K562 (cell line): Measurements from ENCODE around the gene ETHE1. TPM values are rescaled to one million over a fixed set of nuclear protein-coding genes. Genes with fewer than 3 reads are reported as not detected.

Experiments used
- ATAC-seq: fragments of 200-7000 bp; cut with Tn5 transposase; 3 replicates; pipeline ENCODE4 v1.9.1; 2020; ENCODE audit warnings: moderate library complexity
- BruUV-seq: library from RNA; stranded (reverse); fragments of 400-500 nt; replicated peaks from 2 replicates; lab custom pipeline; 2021; lab: Mats Ljungman, UMichigan
- CTCF ChIA-PET: fragments of 300-600 bp; formaldehyde crosslinking; extraction: SDS; loops from one replicate; lab custom pipeline; 2021; ENCODE audit warnings: low intra/inter-chr PET ratio; lab: Yijun Ruan, JAX
- POLR2A ChIA-PET: fragments of 300-600, 350-650 bp; sonication (Branson Sonifier 250); formaldehyde crosslinking; extraction: SDS; loops from one replicate; lab custom pipeline; 2021; ENCODE audit warnings: antibody characterized with exemption, inconsistent platforms; lab: Yijun Ruan, JAX
- DNase-seq, 4 experiments: peaks; one replicate each; pipeline versions ENCODE4 v3.0.0 to v3.0.0-alpha.2; 2011 to 2018; ENCODE audit warnings: low spot score in 3 of 4, mixed read lengths in 3 of 4; ENCODE audit errors: extremely low read depth in 1 of 4
- FAIRE-seq: peaks from 2 replicates; lab custom pipeline; 2011; peaks lifted over from hg19 to GRCh38; lab: Jason Lieb, UNC
- H2AFZ ChIP-seq: 2 replicates; pipeline ENCODE4 v1.6.0; 2011; ENCODE audit warnings: low read depth, low read length, control low read depth, inconsistent platforms
- H3K27ac ChIP-seq: fragments of 200-600 bp; 3 replicates; pipeline ENCODE4 v1.8.0; 2011; ENCODE audit warnings: low read depth, mild to moderate bottlenecking, control low read depth, inconsistent platforms, low read length, moderate library complexity, mixed read lengths; ENCODE audit errors: extremely low read depth
- H3K27me3 ChIP-seq, 2 experiments: fragments of 300-600 bp in 1 of 2; 2 replicates in 1 of 2; 3 replicates in 1 of 2; pipeline versions ENCODE4 v1.6.0 to v1.8.0; 2011; ENCODE audit warnings: inconsistent platforms in 2 of 2, low read length in 2 of 2, mild to moderate bottlenecking in 1 of 2, mixed read lengths in 1 of 2, moderate library complexity in 1 of 2; ENCODE audit not compliant: control insufficient read depth in 2 of 2, insufficient read depth in 2 of 2
- H3K36me3 ChIP-seq: fragments of 300-600 bp; 3 replicates; pipeline ENCODE4 v1.8.0; 2011; ENCODE audit warnings: mild to moderate bottlenecking, low read length, inconsistent platforms; ENCODE audit not compliant: control insufficient read depth, insufficient read depth
- H3K4me1 ChIP-seq, 2 experiments: fragments of 200-600 bp in 1 of 2; replicated peaks in 1 of 2; 2 replicates in 1 of 2; 3 replicates in 1 of 2; pipeline versions ENCODE4 v1.5.1 to v1.8.0; 2011; ENCODE audit warnings: inconsistent platforms in 2 of 2, low read length in 2 of 2, mild to moderate bottlenecking in 1 of 2, mixed read lengths in 1 of 2, moderate library complexity in 1 of 2; ENCODE audit not compliant: control insufficient read depth in 2 of 2, insufficient read depth in 2 of 2
- H3K4me2 ChIP-seq: 2 replicates; pipeline ENCODE4 v1.6.1; 2011; ENCODE audit warnings: low read length, control low read depth, inconsistent platforms, mixed read lengths; ENCODE audit not compliant: insufficient read depth
- H3K4me3 ChIP-seq: fragments of 200-600 bp; sonication (generic), shearing (Covaris generic); 2 replicates; pipeline ENCODE4 v1.5.1; 2016; ENCODE audit warnings: control low read depth, inconsistent platforms
- H3K79me2 ChIP-seq: fragments of 200-600 bp; 3 replicates; pipeline ENCODE4 v1.8.0; 2011; ENCODE audit warnings: low read length, inconsistent platforms; ENCODE audit not compliant: control insufficient read depth, insufficient read depth
- H3K9ac ChIP-seq, 2 experiments: 2 replicates each; pipeline versions ENCODE4 v1.6.0 to v1.6.1; 2011; ENCODE audit warnings: low read depth in 2 of 2, low read length in 2 of 2, control low read depth in 1 of 2, inconsistent platforms in 1 of 2, mild to moderate bottlenecking in 1 of 2, mixed read lengths in 1 of 2; ENCODE audit not compliant: insufficient read depth in 1 of 2
- H3K9me1 ChIP-seq: one replicate; pipeline ENCODE4 v1.6.0; 2011; ENCODE audit warnings: inconsistent platforms, mild to moderate bottlenecking, low read length, moderate library complexity; ENCODE audit not compliant: control insufficient read depth, insufficient read depth
- H3K9me3 ChIP-seq: replicated peaks from 2 replicates; pipeline ENCODE4 v1.5.1; 2011; ENCODE audit warnings: low read depth, low read length, inconsistent platforms; ENCODE audit not compliant: control insufficient read depth, insufficient read depth
- H4K20me1 ChIP-seq: replicated peaks from 2 replicates; pipeline ENCODE4 v1.6.1; 2011; ENCODE audit warnings: low read length, inconsistent platforms, mixed read lengths; ENCODE audit not compliant: control insufficient read depth, insufficient read depth
- ARID1B ChIP-seq: fragments of 450-650 bp; IDR thresholded peaks from 2 replicates; pipeline ENCODE4 v1.6.1; 2016; ENCODE audit warnings: antibody characterized with exemption, mild to moderate bottlenecking, inconsistent platforms
- BMI1 ChIP-seq: fragments of 150-350 bp; IDR thresholded peaks from 2 replicates; pipeline ENCODE4 v1.6.1; 2014; ENCODE audit warnings: low read length
- CBX3 ChIP-seq, 2 experiments: IDR thresholded peaks; 1 replicate in 1 of 2; 2 replicates in 1 of 2; pipeline ENCODE4 v1.6.1; 2012; ENCODE audit warnings: inconsistent platforms in 2 of 2, low read length in 2 of 2, borderline replicate concordance in 1 of 2, control low read depth in 1 of 2
- CHD1 ChIP-seq: fragments of 200-600 bp; sonication (generic); IDR thresholded peaks from one replicate; pipeline ENCODE4 v1.6.1; 2012; ENCODE audit warnings: mild to moderate bottlenecking, moderate library complexity, low read length, inconsistent platforms
- CSDE1 ChIP-seq, 2 experiments: fragments of 450-650 bp; IDR thresholded peaks; 2 replicates each; pipeline ENCODE4 v1.6.1; 2016; ENCODE audit warnings: mild to moderate bottlenecking in 1 of 2
- GTF2E2 ChIP-seq: fragments of 200-800 bp; sonication (Bioruptor generic); IDR thresholded peaks from 2 replicates; pipeline ENCODE4 v1.6.1; 2016; ENCODE audit warnings: missing genetic modification characterization, missing compliant biosample characterization
- KAT2B ChIP-seq: IDR thresholded peaks from one replicate; pipeline ENCODE4 v1.6.1; 2012; ENCODE audit warnings: low read depth, mild to moderate bottlenecking, control low read depth, inconsistent platforms, low read length, moderate library complexity
- KLF6 ChIP-seq: fragments of 250-450 bp; sonication (Bioruptor Pico); IDR thresholded peaks from 2 replicates; pipeline ENCODE4 v1.4.0; 2020; ENCODE audit warnings: mild to moderate bottlenecking, moderate library complexity, borderline replicate concordance
- MYBL2 ChIP-seq, 2 experiments: fragments of 450-650 bp in 1 of 2; sonication (generic) in 1 of 2; formaldehyde crosslinking in 1 of 2; IDR thresholded peaks; 2 replicates each; pipeline versions ENCODE4 v1.6.1 to v1.8.1; 2017 to 2022; ENCODE audit warnings: borderline replicate concordance in 1 of 2, inconsistent platforms in 1 of 2, low read depth in 1 of 2, mild to moderate bottlenecking in 1 of 2, missing genetic modification reagents in 1 of 2, moderate library complexity in 1 of 2
- NCOR1 ChIP-seq: fragments of 450-650 bp; IDR thresholded peaks from 2 replicates; pipeline ENCODE4 v1.6.1; 2016; ENCODE audit warnings: mild to moderate bottlenecking, moderate library complexity
- NFXL1 ChIP-seq: fragments of 450-650 bp; formaldehyde crosslinking; IDR thresholded peaks from 2 replicates; pipeline ENCODE4 v1.4.0; 2021; ENCODE audit warnings: mild to moderate bottlenecking
- PML ChIP-seq: IDR thresholded peaks from 2 replicates; pipeline ENCODE4 v1.6.1; 2012; ENCODE audit warnings: low read length, inconsistent platforms
- TCF7L2 ChIP-seq: fragments of 150-350 bp; IDR thresholded peaks from 2 replicates; pipeline ENCODE4 v1.6.1; 2016; ENCODE audit warnings: low read depth, mild to moderate bottlenecking, low read length, moderate library complexity
- YBX1 ChIP-seq: fragments of 450-650 bp; IDR thresholded peaks from 2 replicates; pipeline ENCODE4 v1.7.1; 2016; ENCODE audit warnings: mild to moderate bottlenecking
- ZHX1 ChIP-seq: fragments of 150-350 bp; conservative IDR thresholded peaks from 2 replicates; pipeline ENCODE4 v1.6.1; 2014; ENCODE audit warnings: low read length
- WGBS: fragments of 100-300 bp; shearing (Covaris generic); methylation state at CpG from one replicate; pipeline ENCODE4 v1.1.6; 2016; ENCODE audit warnings: low coverage, mixed read lengths; ENCODE audit not compliant: insufficient coverage; ENCODE audit errors: missing lambda C conversion rate; 5-methylcytosine and 5-hydroxymethylcytosine counted together
- in situ Hi-C: fragments of 300-500 bp; cut with MboI; formaldehyde crosslinking; loops from 4 replicates; pipeline ENCODE4 v1.15.0; 2018; ENCODE audit warnings: inconsistent platforms, mixed read lengths
- intact Hi-C: fragments of 100-400 bp; cut with micrococcal nuclease; formaldehyde crosslinking; loops from 2 replicates; pipeline ENCODE4 v1.14.2; 2022
- polyA plus RNA-seq, 8 experiments: library from polyadenylated mRNA; depleted of rRNA in 4 of 8; stranded (reverse) in 5 of 8; unstranded in 3 of 8; fragments of >200 nt; fragmentation: Nextera tagmentation in 2 of 8; fragmentation: Illumina TruSeq in 1 of 8; extraction: Ambion mirVana in 2 of 8; extraction: Trizol in 1 of 8; gene quantifications; 2 replicates each; pipeline versions ENCODE4 v1.2.1 to v1.2.3, GENCODE V29; 2011 to 2014; ENCODE audit warnings: inconsistent platforms in 1 of 8, missing spikeins in 1 of 8
- total RNA-seq, 7 experiments: library from RNA; depleted of rRNA in 6 of 7; stranded (reverse); fragments of >200 nt in 6 of 7; fragmentation: Illumina TruSeq in 2 of 7; extraction: Trizol in 2 of 7; gene quantifications; 2 replicates each; pipeline versions ENCODE4 v1.2.1 to v1.2.3, GENCODE V29; 2011 to 2021; ENCODE audit warnings: low replicate concordance in 1 of 7

Gene ETHE1
- total and polyA plus RNA-seq, 9 of the 15 experiments (the other 6 are each of a cell fraction or from before 2014, with no cell fraction given), result 2.9 to 21.0 (median 10.2) TPM

GRCh38 chr19:43461303-43461702 lies 65.7 kb downstream of the ETHE1 start (continued):
- no peak for TF ChIP-seq ZHX1
- TF ChIP-seq YBX1, result no peak
- no peak for TF ChIP-seq BMI1
- no peak for TF ChIP-seq MYBL2 (IDR thresholded peaks at IDR 0.05; ENCODE audit: low read depth)
- no peak for TF ChIP-seq MYBL2 (CRISPR knock-in tag; IDR thresholded peaks at IDR 0.05; ENCODE audit: borderline replicate concordance)
- TF ChIP-seq KLF6, result no peak
- TF ChIP-seq CHD1, result no peak

DNA sequence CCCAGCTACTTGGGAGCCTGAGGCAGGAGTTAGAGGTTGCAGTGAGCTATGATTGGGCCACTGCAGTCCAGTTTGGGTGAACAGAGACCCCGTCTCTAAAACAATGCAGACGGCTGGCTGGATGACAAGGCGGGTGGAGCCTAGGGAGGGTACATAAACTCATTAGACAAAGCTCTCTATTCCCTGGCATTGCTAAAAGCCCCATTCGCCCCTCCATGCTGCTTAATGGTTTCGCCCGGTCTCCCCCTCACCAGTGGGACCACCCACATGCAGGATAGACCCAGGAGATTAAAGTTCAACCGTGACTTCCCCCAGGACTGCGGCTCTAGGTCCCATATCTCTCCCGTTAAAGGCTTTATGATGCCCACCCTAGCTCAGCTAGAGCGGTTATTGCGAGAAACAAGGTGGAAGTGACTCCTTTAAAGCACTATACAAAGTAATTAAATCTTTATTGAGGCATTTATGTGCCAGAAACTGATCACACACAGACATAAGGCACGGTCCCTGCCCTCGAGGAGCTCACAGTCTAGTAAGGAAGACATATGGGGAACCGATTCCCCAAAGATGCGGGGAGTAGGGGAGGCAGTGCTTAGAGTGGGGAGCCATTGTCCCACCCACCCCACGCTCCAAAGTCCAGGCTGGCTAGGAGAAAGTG lies 66.5 kb downstream of the ETHE1 start:
- no peak for DNase-seq
- H3K27me3 ChIP-seq, result peaks cover 17 to 18% of the 10 kb centered on the region in 2 experiments; a peak in 4 of 5 replicates
- H3K4me2 ChIP-seq, result no peak overlapping the region
- ChIA-PET POLR2A (interaction anchor here (0.6 to 1.0 kb wide), 5 partner anchors 13 to 264 kb away, joined by 3 to 8 read pairs (median 4); no protein-coding TSS in a partner anchor), CTCF (no interaction called here)
- no peaks in the 10 kb centered on the region for H3K9me1 ChIP-seq
- no peaks in the 10 kb centered on the region for H3K36me3 ChIP-seq
- H3K9me3 ChIP-seq, result no peaks in the 10 kb centered on the region
- WGBS, result 8% methylated on average over 16 of the region's 16 CpGs
- no peak for ATAC-seq
- no peak overlapping the region for H3K27ac ChIP-seq
- no TSS peak for BruUV-seq
- no peaks in the 10 kb centered on the region for H3K79me2 ChIP-seq
- in situ Hi-C loops, result no loop called here
- no peak overlapping the region for H3K9ac ChIP-seq
- intact Hi-C loops, result loop anchor here (5.0 kb wide), 1 partner anchor 42 kb away; the partner anchor contains the start of gene PHLDB3
- H4K20me1 ChIP-seq, result no peaks in the 10 kb centered on the region
- H2AFZ ChIP-seq, result 0 out of 2 replicates have a peak overlapping the region, but pooled peaks have one; percentile 19
- H3K4me3 ChIP-seq, result no peak overlapping the region
- H3K4me1 ChIP-seq, result peaks cover 14 to 31% of the 10 kb centered on the region in 2 experiments; a peak in 4 of 5 replicates
- FAIRE-seq, result no peak
- peak; percentile 64; the same call in 1 of the 2 replicates for TF ChIP-seq TCF7L2
- no peak for TF ChIP-seq PML
- TF ChIP-seq GTF2E2 (tag), result no peak
- no peak for TF ChIP-seq NCOR1
- TF ChIP-seq CSDE1 (IDR thresholded peaks at IDR 0.05), result no peak
- no peak for TF ChIP-seq ARID1B
- no peak for TF ChIP-seq KAT2B
- no peak for TF ChIP-seq NFXL1
- TF ChIP-seq CBX3 (IDR thresholded peaks at IDR 0.05; ENCODE audit: borderline replicate concordance in 1 of 2, low read length in 2 of 2), result no peak
